T-helper 2 cell treated with Interferon-gamma antibody and Interleukin-4, amounts not matched to agents 5 μg/mL and 100 μg/mL, for 36 hours (primary cell): ENCODE data around the gene POLR3F.
"Not testable (repeated sequence)": the region's sequence is repeated elsewhere in the genome, so short reads cannot be mapped to it uniquely, and the experiment has no call there.

Experiments
- DNase-seq: peaks from one replicate; pipeline ENCODE4 v3.0.0; 2021; ENCODE audit warnings: low spot score
- H3K27ac Mint-ChIP-seq: one replicate; pipeline ENCODE4 v1.8.0; 2021; ENCODE audit warnings: mild to moderate bottlenecking, mixed read lengths
- H3K27me3 Mint-ChIP-seq: one replicate; pipeline ENCODE4 v1.8.0; 2021; ENCODE audit warnings: low read depth, mixed read lengths
- H3K36me3 Mint-ChIP-seq: one replicate; pipeline ENCODE4 v1.8.0; 2021; ENCODE audit warnings: low read depth, mixed read lengths
- H3K4me1 Mint-ChIP-seq: one replicate; pipeline ENCODE4 v1.8.0; 2021; ENCODE audit warnings: low read depth, mixed read lengths
- H3K4me3 Mint-ChIP-seq: one replicate; pipeline ENCODE4 v1.8.0; 2022; ENCODE audit warnings: mild to moderate bottlenecking, moderate library complexity, mixed read lengths
- H3K9me3 Mint-ChIP-seq: one replicate; pipeline ENCODE4 v1.8.0; 2021; ENCODE audit warnings: mixed read lengths

The POLR3F gene

DNA sequence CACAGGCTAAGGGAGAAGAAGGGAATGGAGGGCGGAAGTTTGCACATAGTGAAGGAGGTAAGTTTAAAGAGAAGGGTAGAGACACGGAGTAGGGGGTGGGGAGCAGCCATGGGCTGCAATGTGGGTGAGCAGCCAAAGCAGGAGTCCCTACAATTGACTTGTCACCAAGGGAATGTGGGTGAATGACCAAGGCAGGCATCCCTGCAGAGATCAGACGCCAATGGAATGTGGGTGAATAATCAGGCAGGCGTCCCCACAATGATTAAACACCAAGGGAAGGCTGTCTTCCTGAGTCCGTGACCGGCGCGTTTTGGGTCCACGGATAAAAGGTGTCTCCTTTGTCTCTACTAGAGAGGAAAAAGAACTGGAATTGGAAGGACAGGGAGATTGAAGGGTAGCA lies 54.9 kb downstream of the POLR3F start:
- not testable (repeated sequence) for H3K27ac Mint-ChIP-seq

DNA sequence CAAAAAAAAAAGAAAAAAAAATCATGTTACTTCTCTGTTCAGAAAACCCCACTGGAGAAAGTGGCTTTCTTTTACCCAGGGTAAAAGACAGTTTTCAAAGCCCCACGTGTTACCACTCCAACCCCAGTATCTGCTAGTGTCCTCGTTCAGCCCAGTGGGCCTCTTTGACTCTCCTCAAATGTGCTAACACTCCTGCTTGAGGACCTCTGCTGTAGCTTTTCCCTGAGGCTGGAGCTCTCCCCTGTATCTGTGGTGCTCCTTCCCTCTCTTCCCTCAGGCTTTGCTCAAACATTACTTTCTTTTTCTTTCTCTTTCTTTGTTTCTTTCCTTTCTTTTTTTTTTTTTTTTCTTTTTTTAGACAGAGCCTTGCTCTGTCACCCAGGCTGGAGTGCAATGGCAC lies 55.9 kb downstream of the POLR3F start:
- Mint-ChIP-seq H3K36me3 (peaks cover 29% of the 10 kb centered on the region), H3K27ac (no peak overlapping the region), H3K9me3 (no peaks in the 10 kb centered on the region), H3K27me3 (no peaks in the 10 kb centered on the region), H3K4me3 (no peak overlapping the region), H3K4me1 (no peaks in the 10 kb centered on the region)
- no peak for DNase-seq

More for the DNA sequence above, 54.9 kb downstream of the POLR3F start:
- H3K4me1 Mint-ChIP-seq, DNase-seq, H3K27me3 Mint-ChIP-seq, H3K4me3 Mint-ChIP-seq, H3K9me3 Mint-ChIP-seq: not testable (repeated sequence)
- H3K36me3 Mint-ChIP-seq: peaks cover 20% of the 10 kb centered on the region

DNA sequence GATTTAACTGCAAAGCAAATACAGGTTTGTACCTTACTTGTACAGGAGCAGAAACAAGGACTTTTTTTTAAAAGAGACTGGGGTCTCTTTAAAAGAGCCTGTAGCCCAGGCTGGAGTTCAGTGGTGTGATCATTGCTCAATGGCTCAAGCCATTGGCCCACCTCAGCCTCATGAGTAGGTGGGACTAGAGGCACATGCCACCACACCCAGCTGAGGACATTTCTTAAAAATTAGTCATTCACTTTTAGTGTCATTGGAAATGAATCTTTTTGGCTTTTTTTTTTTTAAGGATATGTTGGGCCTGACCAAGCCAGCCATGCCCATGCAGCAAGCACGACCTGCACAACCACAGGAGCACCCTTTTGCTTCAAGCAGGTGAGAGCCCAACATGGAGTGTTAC lies 57.5 kb downstream of the POLR3F start:
- Mint-ChIP-seq H3K27ac (no peak overlapping the region), H3K4me3 (no peak overlapping the region), H3K27me3 (no peaks in the 10 kb centered on the region), H3K4me1 (no peaks in the 10 kb centered on the region), H3K9me3 (no peaks in the 10 kb centered on the region), H3K36me3 (peaks cover 42% of the 10 kb centered on the region)
- no peak for DNase-seq

GRCh38 chr20:18526761-18527160 lies 59.6 kb downstream of the POLR3F start:
- not testable (repeated sequence) for H3K27ac Mint-ChIP-seq, DNase-seq, H3K4me3 Mint-ChIP-seq, H3K27me3 Mint-ChIP-seq, H3K9me3 Mint-ChIP-seq, H3K4me1 Mint-ChIP-seq
- H3K36me3 Mint-ChIP-seq: peaks cover 57% of the 10 kb centered on the region

GRCh38 chr20:18527339-18527738 lies 60.1 kb downstream of the POLR3F start:
- Mint-ChIP-seq H3K4me3 (no peak overlapping the region), H3K27me3 (no peaks in the 10 kb centered on the region), H3K27ac (no peak overlapping the region), H3K9me3 (no peaks in the 10 kb centered on the region), H3K36me3 (peaks cover 62% of the 10 kb centered on the region), H3K4me1 (no peaks in the 10 kb centered on the region)
- DNase-seq: no peak

- no peaks in the 10 kb centered on the region for H3K27me3 Mint-ChIP-seq
- no peaks in the 10 kb centered on the region for H3K4me1 Mint-ChIP-seq
- H3K27ac Mint-ChIP-seq: no peak overlapping the region
- peaks cover 67% of the 10 kb centered on the region for H3K36me3 Mint-ChIP-seq
- H3K9me3 Mint-ChIP-seq: no peaks in the 10 kb centered on the region
- no peak for DNase-seq
- no peak overlapping the region for H3K4me3 Mint-ChIP-seq
Observed at GRCh38 chr20:18527836-18528235, 60.6 kb downstream of the POLR3F start.

DNA sequence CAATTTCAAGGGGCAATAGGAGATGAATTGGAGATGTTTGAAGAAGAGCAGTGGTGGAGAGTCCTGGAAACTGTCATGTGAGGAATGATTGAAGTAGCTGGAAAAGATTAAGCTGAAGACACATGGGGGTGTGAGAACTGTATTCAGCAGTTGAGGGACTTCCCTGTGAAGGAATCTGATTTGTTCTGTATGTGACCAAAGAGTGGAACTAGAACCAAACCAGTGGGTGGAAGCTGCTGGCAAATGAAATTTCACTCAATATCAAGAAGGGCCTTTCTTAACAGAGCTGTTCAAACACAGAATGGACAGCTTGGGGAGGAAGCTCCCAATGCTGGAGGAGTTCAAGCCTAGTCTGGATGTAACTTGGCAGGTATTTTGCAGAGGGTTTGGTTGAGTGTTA lies 61.9 kb downstream of the POLR3F start:
- Mint-ChIP-seq H3K36me3 (peaks cover 72% of the 10 kb centered on the region), H3K9me3 (no peaks in the 10 kb centered on the region), H3K4me1 (no peaks in the 10 kb centered on the region), H3K4me3 (no peak overlapping the region), H3K27me3 (no peaks in the 10 kb centered on the region), H3K27ac (no peak overlapping the region)
- DNase-seq: no peak

- H3K36me3 Mint-ChIP-seq: peaks cover 74% of the 10 kb centered on the region
- peaks cover 4% of the 10 kb centered on the region for H3K9me3 Mint-ChIP-seq
- H3K4me1 Mint-ChIP-seq: no peaks in the 10 kb centered on the region
- no peaks in the 10 kb centered on the region for H3K27me3 Mint-ChIP-seq
- no peak overlapping the region for H3K27ac Mint-ChIP-seq
- H3K4me3 Mint-ChIP-seq: no peak overlapping the region
- DNase-seq: no peak
Observed at GRCh38 chr20:18532626-18533025, 65.4 kb downstream of the POLR3F start.

DNA sequence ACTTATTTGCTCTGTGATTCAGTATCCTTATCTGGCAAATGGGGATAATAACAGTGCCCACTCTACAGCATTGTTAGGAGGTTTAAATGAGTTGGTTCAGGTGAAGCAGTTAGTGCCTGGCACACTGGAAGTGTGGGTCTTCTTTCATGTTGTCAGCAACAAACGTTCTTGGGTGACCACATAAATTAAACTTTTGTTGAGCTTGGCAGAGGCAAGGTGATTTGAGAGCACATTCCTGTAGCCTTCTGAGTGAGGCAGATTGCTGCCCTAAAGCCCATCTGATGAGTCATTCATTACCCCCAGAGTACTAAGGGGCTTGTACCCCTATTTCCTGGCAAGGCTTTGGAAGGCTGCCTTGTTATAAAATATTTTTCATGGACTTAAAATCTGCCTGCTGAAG lies 66.3 kb downstream of the POLR3F start:
- Mint-ChIP-seq H3K36me3 (peaks cover 73% of the 10 kb centered on the region), H3K4me1 (no peaks in the 10 kb centered on the region), H3K4me3 (no peak overlapping the region), H3K9me3 (peaks cover 4% of the 10 kb centered on the region), H3K27me3 (no peaks in the 10 kb centered on the region), H3K27ac (no peak overlapping the region)
- no peak for DNase-seq

DNA sequence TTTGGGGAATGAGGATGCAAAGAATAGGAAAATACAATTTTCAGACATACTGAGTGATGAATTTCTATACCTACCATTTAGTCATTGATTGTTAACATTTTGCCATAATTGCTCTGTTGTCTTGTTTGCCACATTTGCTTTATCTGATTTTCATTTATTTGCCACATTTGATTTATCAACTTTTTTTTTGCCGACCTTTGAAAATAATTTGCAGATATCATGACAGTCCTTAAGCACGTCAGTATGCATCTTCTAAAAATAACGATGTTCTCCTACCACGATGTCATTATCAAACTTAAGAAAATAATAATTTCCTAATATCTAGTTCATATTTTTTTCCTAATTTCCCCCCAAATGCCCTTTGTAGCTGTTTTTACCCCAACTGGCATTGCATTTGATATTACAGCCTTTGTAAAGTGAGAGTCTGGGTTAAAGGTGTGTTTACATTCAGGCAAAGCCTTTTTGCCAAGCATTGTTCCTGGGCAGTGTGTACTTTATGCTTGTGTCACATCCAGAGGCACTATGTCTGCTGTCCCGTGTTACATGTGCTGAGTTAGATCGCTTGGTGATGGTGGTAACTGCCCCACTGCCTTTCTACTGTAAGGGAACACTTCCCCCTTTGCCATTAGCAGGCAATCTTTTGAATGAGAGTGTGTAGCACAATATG lies 66.9 kb downstream of the POLR3F start:
- Mint-ChIP-seq H3K4me1 (no peaks in the 10 kb centered on the region), H3K27ac (no peak overlapping the region), H3K4me3 (no peak overlapping the region), H3K27me3 (no peaks in the 10 kb centered on the region), H3K9me3 (peaks cover 4% of the 10 kb centered on the region), H3K36me3 (peaks cover 72% of the 10 kb centered on the region)
- DNase-seq: no peak
